H7 (cell line): ENCODE results near the gene TSPAN10. TPM values are rescaled to one million over a fixed set of nuclear protein-coding genes. Genes with fewer than 3 reads are reported as not detected.
A peak's percentile ranks its signal among the peaks of the same experiment; 100 is the strongest.

Source experiments
- DNase-seq: peaks from one replicate; pipeline ENCODE4 v3.0.0; 2012
- H3K27me3 ChIP-seq: 2 replicates; pipeline ENCODE4 v1.6.0; 2011; ENCODE audit warnings: mild to moderate bottlenecking, low read length; ENCODE audit not compliant: control insufficient read depth, insufficient read depth
- H3K36me3 ChIP-seq: replicated peaks from 2 replicates; pipeline ENCODE4 v1.5.1; 2011; ENCODE audit warnings: low read length; ENCODE audit not compliant: control insufficient read depth, insufficient read depth
- H3K4me3 ChIP-seq: 2 replicates; pipeline ENCODE4 v1.5.1; 2011; ENCODE audit warnings: low read depth, mild to moderate bottlenecking, control low read depth, low read length, moderate library complexity; ENCODE audit not compliant: insufficient read depth
- total RNA-seq: library from RNA; depleted of rRNA; stranded (reverse); fragments of >200 nt; shearing (Covaris generic); gene quantifications from 2 replicates; pipeline ENCODE4 v1.2.3, GENCODE V29; 2014

The TSPAN10 gene
- total RNA-seq, 1 experiment from 2014 or later: 0.76 TPM

- no peak overlapping the region for H3K4me3 ChIP-seq
- H3K27me3 ChIP-seq: peaks cover 20% of the 10 kb centered on the region
- DNase-seq: peak; percentile 57
- no peaks in the 10 kb centered on the region for H3K36me3 ChIP-seq
Measured at GRCh38 chr17:81644976-81645952, 8.3 kb downstream of the TSPAN10 start.

- Histone ChIP-seq H3K36me3 (no peaks in the 10 kb centered on the region), H3K27me3 (peaks cover 20% of the 10 kb centered on the region), H3K4me3 (no peak overlapping the region; the same call in 1 of the 2 replicates)
- peak; percentile 64 for DNase-seq
Measured at GRCh38 chr17:81646869-81647600, 10.0 kb downstream of the TSPAN10 start.

GRCh38 chr17:81647640-81648012 is 10.6 kb downstream of the TSPAN10 start:
- Histone ChIP-seq H3K27me3 (peaks cover 20% of the 10 kb centered on the region), H3K36me3 (no peaks in the 10 kb centered on the region), H3K4me3 (peak overlapping the region; percentile 31; the same call in 1 of the 2 replicates)
- DNase-seq: no peak

- H3K36me3 ChIP-seq: no peaks in the 10 kb centered on the region
- peak; percentile 81 for DNase-seq
- peak overlapping the region; percentile 31 for H3K4me3 ChIP-seq
- peaks cover 20% of the 10 kb centered on the region for H3K27me3 ChIP-seq
Measured at GRCh38 chr17:81648013-81648706, 11.2 kb downstream of the TSPAN10 start.

- DNase-seq: peak; percentile 57
- H3K4me3 ChIP-seq: peak overlapping the region; percentile 31; the same call in 1 of the 2 replicates
- H3K27me3 ChIP-seq: peaks cover 20% of the 10 kb centered on the region
- no peaks in the 10 kb centered on the region for H3K36me3 ChIP-seq
Measured at GRCh38 chr17:81648707-81649085, 11.7 kb downstream of the TSPAN10 start.

- no peak for DNase-seq
- H3K36me3 ChIP-seq: no peaks in the 10 kb centered on the region
- H3K4me3 ChIP-seq: no peak overlapping the region
Measured at GRCh38 chr17:81650951-81651350, 14.0 kb downstream of the TSPAN10 start.

GRCh38 chr17:81651692-81652091 is 14.7 kb downstream of the TSPAN10 start:
- no peaks in the 10 kb centered on the region for H3K36me3 ChIP-seq
- peak; percentile 52 for DNase-seq
- peaks cover 20% of the 10 kb centered on the region for H3K27me3 ChIP-seq

More at GRCh38 chr17:81650951-81651350, 14.0 kb downstream of the TSPAN10 start:
- H3K27me3 ChIP-seq: peaks cover 20% of the 10 kb centered on the region

DNA sequence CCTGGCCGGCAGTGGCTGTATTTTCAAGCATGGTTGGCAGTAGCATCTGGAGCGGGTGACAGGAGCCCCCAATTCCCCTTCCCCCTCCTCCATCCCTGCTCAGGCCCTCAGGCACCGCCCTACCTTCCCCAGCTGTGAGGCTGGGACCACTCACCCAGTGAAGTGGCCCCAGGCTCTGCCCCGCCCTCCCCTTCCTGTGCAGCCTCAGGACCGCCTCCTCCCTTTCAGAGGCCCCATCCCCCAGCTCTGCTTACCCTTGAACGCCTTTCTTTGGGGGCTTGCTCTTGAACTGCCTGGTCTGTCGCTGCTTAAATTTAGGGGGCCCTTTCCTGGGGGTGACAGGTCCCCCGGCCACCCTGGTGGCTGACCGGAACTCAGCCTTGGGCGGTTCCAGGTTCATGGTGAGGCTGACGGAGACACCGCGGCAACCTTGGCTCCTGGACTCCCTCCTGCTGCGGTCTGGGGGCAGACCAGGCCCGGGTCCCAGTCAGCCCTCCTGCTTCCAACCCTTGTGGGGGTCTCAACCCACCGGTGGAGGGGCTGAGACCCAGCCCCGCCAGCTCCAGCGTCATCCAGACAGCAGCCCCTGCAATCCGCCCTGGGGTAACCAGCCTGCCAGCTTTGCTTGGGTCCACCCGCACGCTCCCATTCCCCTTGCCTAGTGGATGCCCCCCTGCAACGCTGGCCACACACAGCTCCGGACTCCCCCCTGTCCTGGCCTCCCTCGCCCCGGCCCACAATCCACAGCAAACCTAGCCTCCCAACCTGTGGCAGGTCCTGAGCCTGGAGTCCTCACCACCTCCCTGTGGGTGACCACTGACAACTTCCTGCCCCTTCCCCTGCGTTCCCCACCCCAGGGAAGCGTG is 16.1 kb downstream of the TSPAN10 start:
- peaks cover 9% of the 10 kb centered on the region for H3K27me3 ChIP-seq
- no peaks in the 10 kb centered on the region for H3K36me3 ChIP-seq
- peak; percentile 94 for DNase-seq
- H3K4me3 ChIP-seq: peak overlapping the region; percentile 25

More at GRCh38 chr17:81651692-81652091, 14.7 kb downstream of the TSPAN10 start:
- no peak overlapping the region for H3K4me3 ChIP-seq

GRCh38 chr17:81655378-81656117 is 18.6 kb downstream of the TSPAN10 start:
- peak; percentile 72 for DNase-seq
- Histone ChIP-seq H3K27me3 (no peaks in the 10 kb centered on the region), H3K36me3 (no peaks in the 10 kb centered on the region), H3K4me3 (no peak overlapping the region)

GRCh38 chr17:81656118-81656743 is 19.2 kb downstream of the TSPAN10 start, which contains the start of gene PDE6G:
TSS of gene PDE6G (minus strand) at chr17:81656542. CDS start at chr17:81653305, 3,237 bp downstream.
- H3K27me3 ChIP-seq: no peaks in the 10 kb centered on the region
- no peaks in the 10 kb centered on the region for H3K36me3 ChIP-seq
- DNase-seq: no peak
- no peak within 1 kb of the TSS for H3K4me3 ChIP-seq

DNA sequence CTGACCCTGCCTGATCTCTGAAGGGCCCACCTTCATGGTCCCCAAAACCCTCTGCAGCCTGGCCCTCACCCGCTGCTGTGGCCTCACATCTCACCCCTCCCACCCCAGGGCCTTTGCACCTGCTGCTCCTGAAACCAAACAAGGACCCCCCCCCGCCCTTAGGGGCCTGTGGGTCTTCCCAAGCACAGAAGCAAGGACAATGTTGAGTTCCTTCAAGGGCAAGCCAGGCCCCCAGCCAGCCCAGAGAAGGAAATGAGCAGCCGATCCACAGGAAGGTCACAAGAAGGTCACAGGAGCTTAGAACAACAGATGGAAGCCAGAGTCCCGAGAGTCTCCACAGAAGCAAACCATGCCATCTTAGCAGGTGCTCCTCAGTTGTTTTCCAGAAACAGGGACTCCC is 19.8 kb downstream of the TSPAN10 start:
- peak; percentile 37 for DNase-seq
- Histone ChIP-seq H3K27me3 (no peaks in the 10 kb centered on the region), H3K36me3 (no peaks in the 10 kb centered on the region), H3K4me3 (no peak overlapping the region)

DNA sequence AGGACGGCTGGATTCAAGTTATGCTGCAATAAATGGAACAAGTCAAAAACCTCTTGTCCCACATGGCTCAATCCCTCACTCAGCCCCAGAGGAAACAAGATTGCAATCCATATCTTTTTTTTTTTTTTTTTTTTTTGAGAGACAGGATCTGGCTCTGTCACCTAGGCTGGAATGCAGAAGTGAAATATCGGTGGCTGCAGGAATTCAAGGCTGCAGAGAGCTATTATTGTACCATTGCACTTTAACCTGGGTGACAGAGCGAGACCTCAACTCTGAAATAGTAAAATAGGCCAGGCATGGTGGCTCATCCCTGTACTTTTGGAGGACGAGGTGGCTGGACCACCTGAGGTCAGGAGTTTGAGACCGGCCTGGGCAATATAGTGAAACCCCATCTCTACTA is 22.0 kb downstream of the TSPAN10 start:
- Histone ChIP-seq H3K4me3 (no peak overlapping the region), H3K36me3 (no peaks in the 10 kb centered on the region), H3K27me3 (no peaks in the 10 kb centered on the region)
- DNase-seq: no peak

- Histone ChIP-seq H3K4me3 (no peak overlapping the region), H3K27me3 (no peaks in the 10 kb centered on the region), H3K36me3 (peaks cover 2% of the 10 kb centered on the region)
- DNase-seq: no peak
Measured at GRCh38 chr17:81660441-81660840, 23.4 kb downstream of the TSPAN10 start.
